Measurements from ENCODE around the gene DCUN1D1.

DCUN1D1 gene

DNA sequence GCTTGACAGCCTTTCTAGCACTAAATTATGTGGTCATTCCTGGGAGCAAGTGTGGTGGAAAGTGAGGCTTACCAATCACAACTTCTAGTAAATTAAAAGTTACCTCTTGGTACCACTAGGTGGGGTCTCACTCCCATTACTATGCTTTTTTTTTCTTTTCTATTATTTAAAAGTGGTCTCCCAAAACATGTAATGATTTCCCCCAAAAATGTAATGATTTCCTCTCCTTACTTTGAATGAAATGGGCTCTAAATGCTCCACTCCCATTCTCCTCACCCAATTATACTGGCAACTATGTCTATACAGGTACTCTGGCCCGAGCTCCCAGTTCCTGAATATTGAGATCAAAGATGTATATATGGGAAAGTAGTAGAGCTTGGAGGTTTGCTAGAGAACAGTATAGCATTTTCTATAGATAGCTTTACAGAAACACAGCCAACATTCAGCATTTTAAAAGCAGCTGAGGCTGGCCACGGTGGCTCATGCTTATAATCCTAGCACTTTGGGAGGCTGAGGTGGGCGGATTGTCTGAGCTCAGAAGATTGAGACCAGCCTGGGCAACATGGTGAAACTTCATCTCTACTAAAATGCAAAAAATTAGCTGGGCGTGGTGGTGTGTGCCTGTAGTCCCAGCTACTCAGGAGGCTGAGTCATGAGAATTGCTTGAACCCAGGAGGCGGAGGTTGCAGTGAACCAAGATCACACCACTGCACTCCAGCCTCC lies 70.9 kb downstream of the DCUN1D1 start:
- H3K79me1 ChIP-seq (ENCODE audit: low read length), result no peaks in the 10 kb centered on the region
- no peak overlapping the region for H4K5ac ChIP-seq (ENCODE audit: low read length)
- WGBS (ENCODE audit: extremely low coverage, insufficient coverage, low lambda C conversion rate), result no CpG with 5 or more reads among the region's 5 CpGs
- no peak overlapping the region for H3K4ac ChIP-seq (ENCODE audit: low read depth, low read length)
- H4K8ac ChIP-seq (ENCODE audit: low read depth, low read length), result no peak overlapping the region
- no peak overlapping the region for H3K18ac ChIP-seq (ENCODE audit: low read length)
- H3K9ac ChIP-seq (ENCODE audit: low read length), result no peak overlapping the region
- no peak overlapping the region for H3K4me2 ChIP-seq (ENCODE audit: low read length)
- H3K23ac ChIP-seq (ENCODE audit: low read length), result no peak overlapping the region
- no peak overlapping the region for H2BK15ac ChIP-seq (replicated peaks; ENCODE audit: low read depth)
- no peak overlapping the region for H3K56ac ChIP-seq (ENCODE audit: low read length)
- DNase-seq, result peak; percentile 37
- no peak overlapping the region for H2BK5ac ChIP-seq (ENCODE audit: low read length)
- no peaks in the 10 kb centered on the region for H3K79me2 ChIP-seq (ENCODE audit: control insufficient read depth, insufficient read depth, low read length)
- no peaks in the 10 kb centered on the region for H3K4me1 ChIP-seq (ENCODE audit: control insufficient read depth, low read depth, low read length)
- no peak overlapping the region for H3K27ac ChIP-seq (ENCODE audit: low read depth, low read length)
- no peak overlapping the region for H2AK5ac ChIP-seq (ENCODE audit: low read length)
- H2BK120ac ChIP-seq (ENCODE audit: low read depth, low read length), result no peak overlapping the region
- H3K36me3 ChIP-seq (ENCODE audit: control insufficient read depth, insufficient read depth, low read length), result no peaks in the 10 kb centered on the region
- H3K27me3 ChIP-seq (ENCODE audit: insufficient read depth, low read length, poor library complexity), result no peaks in the 10 kb centered on the region
- H3K4me3 ChIP-seq (ENCODE audit: low read length), result no peak overlapping the region

DNA sequence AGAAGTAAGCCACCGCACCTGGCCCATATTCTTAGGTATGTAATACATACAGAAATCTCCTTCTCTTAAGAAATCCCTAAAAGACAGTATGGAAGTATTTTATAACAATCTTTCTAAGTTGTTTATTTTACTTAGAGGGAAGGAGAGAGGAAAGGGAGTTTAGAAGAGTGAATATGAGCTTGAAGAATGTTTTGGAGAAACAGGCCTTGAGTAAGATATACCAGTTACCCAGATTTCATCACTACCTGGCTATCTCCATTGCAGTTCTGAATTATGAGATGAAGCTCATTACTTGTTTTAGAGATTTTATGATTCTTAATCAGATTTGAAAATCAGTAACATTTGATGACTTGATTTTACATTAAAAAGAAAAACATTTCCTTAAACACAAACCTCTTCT lies 71.9 kb downstream of the DCUN1D1 start:
- no peaks in the 10 kb centered on the region for H3K4me1 ChIP-seq (ENCODE audit: control insufficient read depth, low read depth, low read length)
- no peaks in the 10 kb centered on the region for H3K27me3 ChIP-seq (ENCODE audit: insufficient read depth, low read length, poor library complexity)
- H3K4me3 ChIP-seq (ENCODE audit: low read length), result no peak overlapping the region
- no peaks in the 10 kb centered on the region for H3K79me2 ChIP-seq (ENCODE audit: control insufficient read depth, insufficient read depth, low read length)
- no peak overlapping the region for H4K5ac ChIP-seq (ENCODE audit: low read length)
- H3K27ac ChIP-seq (ENCODE audit: low read depth, low read length), result no peak overlapping the region
- no peak overlapping the region for H4K8ac ChIP-seq (ENCODE audit: low read depth, low read length)
- H2AK5ac ChIP-seq (ENCODE audit: low read length), result no peak overlapping the region
- H2BK15ac ChIP-seq (replicated peaks; ENCODE audit: low read depth), result no peak overlapping the region
- no peak overlapping the region for H3K4me2 ChIP-seq (ENCODE audit: low read length)
- no peaks in the 10 kb centered on the region for H3K36me3 ChIP-seq (ENCODE audit: control insufficient read depth, insufficient read depth, low read length)
- H3K56ac ChIP-seq (ENCODE audit: low read length), result no peak overlapping the region
- H3K23ac ChIP-seq (ENCODE audit: low read length), result no peak overlapping the region
- no peak overlapping the region for H3K18ac ChIP-seq (ENCODE audit: low read length)
- no peaks in the 10 kb centered on the region for H3K79me1 ChIP-seq (ENCODE audit: low read length)
- H3K9ac ChIP-seq (ENCODE audit: low read length), result no peak overlapping the region
- H3K4ac ChIP-seq (ENCODE audit: low read depth, low read length), result no peak overlapping the region
- H2BK120ac ChIP-seq (ENCODE audit: low read depth, low read length), result no peak overlapping the region
- H2BK5ac ChIP-seq (ENCODE audit: low read length), result no peak overlapping the region
- no CpG with 5 or more reads among the region's 1 CpG for WGBS (ENCODE audit: extremely low coverage, insufficient coverage, low lambda C conversion rate)
- no peak for DNase-seq

GRCh38 chr3:182906036-182906435 lies 74.3 kb downstream of the DCUN1D1 start:
- no peak for DNase-seq
- H3K23ac ChIP-seq (ENCODE audit: low read length), result no peak overlapping the region
- H3K27ac ChIP-seq (ENCODE audit: low read depth, low read length), result no peak overlapping the region
- no peak overlapping the region for H3K56ac ChIP-seq (ENCODE audit: low read length)
- no peaks in the 10 kb centered on the region for H3K27me3 ChIP-seq (ENCODE audit: insufficient read depth, low read length, poor library complexity)
- H3K4ac ChIP-seq (ENCODE audit: low read depth, low read length), result no peak overlapping the region
- no peak overlapping the region for H2AK5ac ChIP-seq (ENCODE audit: low read length)
- no peak overlapping the region for H3K18ac ChIP-seq (ENCODE audit: low read length)
- H3K4me3 ChIP-seq (ENCODE audit: low read length), result no peak overlapping the region
- no peaks in the 10 kb centered on the region for H3K79me2 ChIP-seq (ENCODE audit: control insufficient read depth, insufficient read depth, low read length)
- H3K79me1 ChIP-seq (ENCODE audit: low read length), result no peaks in the 10 kb centered on the region
- H2BK15ac ChIP-seq (replicated peaks; ENCODE audit: low read depth), result no peak overlapping the region
- no peaks in the 10 kb centered on the region for H3K36me3 ChIP-seq (ENCODE audit: control insufficient read depth, insufficient read depth, low read length)
- H3K9ac ChIP-seq (ENCODE audit: low read length), result no peak overlapping the region
- H4K8ac ChIP-seq (ENCODE audit: low read depth, low read length), result no peak overlapping the region
- H2BK120ac ChIP-seq (ENCODE audit: low read depth, low read length), result no peak overlapping the region
- no CpG with 5 or more reads among the region's 1 CpG for WGBS (ENCODE audit: extremely low coverage, insufficient coverage, low lambda C conversion rate)
- no peak overlapping the region for H2BK5ac ChIP-seq (ENCODE audit: low read length)
- H4K5ac ChIP-seq (ENCODE audit: low read length), result no peak overlapping the region
- H3K4me2 ChIP-seq (ENCODE audit: low read length), result no peak overlapping the region
- H3K4me1 ChIP-seq (ENCODE audit: control insufficient read depth, low read depth, low read length), result no peaks in the 10 kb centered on the region

DNA sequence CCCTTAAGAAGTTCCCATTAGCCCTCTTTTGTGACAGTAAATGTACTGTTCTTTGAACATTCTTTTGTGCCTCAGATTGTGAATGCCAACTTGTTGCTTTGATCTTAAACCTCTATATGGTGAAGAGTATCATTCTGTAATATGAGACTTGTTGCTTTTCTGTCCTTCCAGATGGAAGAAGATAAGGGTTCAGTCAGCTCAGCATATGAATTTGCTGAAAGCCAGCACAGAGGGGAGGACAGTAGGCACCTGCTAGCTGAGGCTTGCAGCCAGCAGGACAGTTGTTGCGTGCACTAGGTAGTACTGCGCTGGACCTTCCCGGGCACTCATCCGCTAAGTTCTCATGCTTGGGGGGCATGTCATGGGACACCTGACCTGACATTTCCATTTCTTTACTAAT lies 74.7 kb downstream of the DCUN1D1 start:
- H3K27me3 ChIP-seq (ENCODE audit: insufficient read depth, low read length, poor library complexity), result no peaks in the 10 kb centered on the region
- no peak overlapping the region for H3K56ac ChIP-seq (ENCODE audit: low read length)
- H3K36me3 ChIP-seq (ENCODE audit: control insufficient read depth, insufficient read depth, low read length), result no peaks in the 10 kb centered on the region
- no peak overlapping the region for H3K9ac ChIP-seq (ENCODE audit: low read length)
- no peaks in the 10 kb centered on the region for H3K79me1 ChIP-seq (ENCODE audit: low read length)
- H3K4me3 ChIP-seq (ENCODE audit: low read length), result no peak overlapping the region
- no peak overlapping the region for H2BK15ac ChIP-seq (replicated peaks; ENCODE audit: low read depth)
- H3K4me1 ChIP-seq (ENCODE audit: control insufficient read depth, low read depth, low read length), result no peaks in the 10 kb centered on the region
- H3K23ac ChIP-seq (ENCODE audit: low read length), result no peak overlapping the region
- no peak for DNase-seq
- no peak overlapping the region for H3K27ac ChIP-seq (ENCODE audit: low read depth, low read length)
- H2BK120ac ChIP-seq (ENCODE audit: low read depth, low read length), result no peak overlapping the region
- no peak overlapping the region for H4K8ac ChIP-seq (ENCODE audit: low read depth, low read length)
- no peak overlapping the region for H2AK5ac ChIP-seq (ENCODE audit: low read length)
- no peak overlapping the region for H3K4ac ChIP-seq (ENCODE audit: low read depth, low read length)
- no peak overlapping the region for H2BK5ac ChIP-seq (ENCODE audit: low read length)
- H3K18ac ChIP-seq (ENCODE audit: low read length), result no peak overlapping the region
- no CpG with 5 or more reads among the region's 4 CpGs for WGBS (ENCODE audit: extremely low coverage, insufficient coverage, low lambda C conversion rate)
- H3K79me2 ChIP-seq (ENCODE audit: control insufficient read depth, insufficient read depth, low read length), result no peaks in the 10 kb centered on the region
- H3K4me2 ChIP-seq (ENCODE audit: low read length), result no peak overlapping the region
- H4K5ac ChIP-seq (ENCODE audit: low read length), result no peak overlapping the region

GRCh38 chr3:182904164-182904563 lies 76.2 kb downstream of the DCUN1D1 start:
- H3K36me3 ChIP-seq (ENCODE audit: control insufficient read depth, insufficient read depth, low read length), result no peaks in the 10 kb centered on the region
- no peak overlapping the region for H2BK15ac ChIP-seq (replicated peaks; ENCODE audit: low read depth)
- WGBS (ENCODE audit: extremely low coverage, insufficient coverage, low lambda C conversion rate), result no CpG with 5 or more reads among the region's 3 CpGs
- H3K4me2 ChIP-seq (ENCODE audit: low read length), result no peak overlapping the region
- no peaks in the 10 kb centered on the region for H3K27me3 ChIP-seq (ENCODE audit: insufficient read depth, low read length, poor library complexity)
- H3K23ac ChIP-seq (ENCODE audit: low read length), result no peak overlapping the region
- no peak overlapping the region for H3K4me3 ChIP-seq (ENCODE audit: low read length)
- no peak overlapping the region for H3K4ac ChIP-seq (ENCODE audit: low read depth, low read length)
- no peak overlapping the region for H2BK120ac ChIP-seq (ENCODE audit: low read depth, low read length)
- H4K5ac ChIP-seq (ENCODE audit: low read length), result no peak overlapping the region
- no peak overlapping the region for H2AK5ac ChIP-seq (ENCODE audit: low read length)
- no peak overlapping the region for H3K56ac ChIP-seq (ENCODE audit: low read length)
- no peak overlapping the region for H3K27ac ChIP-seq (ENCODE audit: low read depth, low read length)
- H3K79me2 ChIP-seq (ENCODE audit: control insufficient read depth, insufficient read depth, low read length), result no peaks in the 10 kb centered on the region
- no peak for DNase-seq
- H3K9ac ChIP-seq (ENCODE audit: low read length), result no peak overlapping the region
- H4K8ac ChIP-seq (ENCODE audit: low read depth, low read length), result no peak overlapping the region
- no peak overlapping the region for H3K18ac ChIP-seq (ENCODE audit: low read length)
- H3K4me1 ChIP-seq (ENCODE audit: control insufficient read depth, low read depth, low read length), result no peaks in the 10 kb centered on the region
- no peaks in the 10 kb centered on the region for H3K79me1 ChIP-seq (ENCODE audit: low read length)
- no peak overlapping the region for H2BK5ac ChIP-seq (ENCODE audit: low read length)

DNA sequence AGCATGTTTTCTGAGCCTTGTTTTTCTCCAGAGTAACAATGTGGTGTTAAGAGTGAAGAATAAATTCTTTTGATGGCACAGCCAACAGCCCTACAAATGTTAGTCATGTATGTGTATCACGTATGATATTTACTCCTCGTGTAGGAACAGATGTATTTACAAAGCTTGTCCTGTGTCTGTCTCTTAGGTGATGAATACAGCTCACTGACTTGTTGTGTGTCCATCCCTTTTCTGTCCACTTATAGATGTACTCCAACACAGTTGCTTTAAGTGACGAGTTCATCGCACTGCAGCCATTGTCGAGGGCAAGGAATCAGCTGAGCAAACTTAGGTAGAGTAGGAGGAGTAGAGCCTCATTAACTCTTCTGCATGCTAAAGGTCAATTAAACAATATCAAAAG lies 78.1 kb downstream of the DCUN1D1 start:
- Histone ChIP-seq H3K79me1 (ENCODE audit: low read length) (no peaks in the 10 kb centered on the region), H3K4me2 (ENCODE audit: low read length) (no peak overlapping the region), H2AK5ac (ENCODE audit: low read length) (no peak overlapping the region), H3K56ac (ENCODE audit: low read length) (no peak overlapping the region), H3K27ac (ENCODE audit: low read depth, low read length) (no peak overlapping the region), H2BK120ac (ENCODE audit: low read depth, low read length) (no peak overlapping the region), H2BK5ac (ENCODE audit: low read length) (no peak overlapping the region), H3K18ac (ENCODE audit: low read length) (no peak overlapping the region), H3K79me2 (ENCODE audit: control insufficient read depth, insufficient read depth, low read length) (no peaks in the 10 kb centered on the region), H3K4me3 (ENCODE audit: low read length) (no peak overlapping the region), H3K23ac (ENCODE audit: low read length) (no peak overlapping the region), H3K27me3 (ENCODE audit: insufficient read depth, low read length, poor library complexity) (no peaks in the 10 kb centered on the region), H3K36me3 (ENCODE audit: control insufficient read depth, insufficient read depth, low read length) (no peaks in the 10 kb centered on the region), H3K4me1 (ENCODE audit: control insufficient read depth, low read depth, low read length) (no peaks in the 10 kb centered on the region), H3K4ac (ENCODE audit: low read depth, low read length) (no peak overlapping the region), H3K9ac (ENCODE audit: low read length) (no peak overlapping the region), H4K5ac (ENCODE audit: low read length) (no peak overlapping the region), H4K8ac (ENCODE audit: low read depth, low read length) (no peak overlapping the region), H2BK15ac (replicated peaks; ENCODE audit: low read depth) (no peak overlapping the region)
- no CpG with 5 or more reads among the region's 5 CpGs for WGBS (ENCODE audit: extremely low coverage, insufficient coverage, low lambda C conversion rate)
- DNase-seq, result no peak
